Ascending aorta (tissue), 2 donors: ENCODE data around the gene ZFYVE28. TPM values are rescaled to one million over a fixed set of nuclear protein-coding genes. Genes with fewer than 3 reads are reported as not detected.

Experiments
- DNase-seq, 2 donors: peaks; one replicate each; pipeline ENCODE4 v3.0.0-alpha.2; 2019; ENCODE audit warnings: low spot score in 2 of 2
- H3K27ac ChIP-seq, 2 donors: fragments of 200-600 bp; sonication (generic); one replicate each; pipeline ENCODE4 v1.5.1; 2016 to 2017; ENCODE audit warnings: mild to moderate bottlenecking in 1 of 2
- H3K27me3 ChIP-seq: fragments of 200-600 bp; sonication (generic); one replicate; pipeline ENCODE4 v1.5.1; 2017
- H3K36me3 ChIP-seq, 2 donors: fragments of 200-600 bp; sonication (generic); one replicate each; pipeline ENCODE4 v1.5.1; 2016
- H3K4me1 ChIP-seq, 2 donors: fragments of 200-600 bp; sonication (generic); one replicate each; pipeline ENCODE4 v1.5.1; 2016 to 2017; ENCODE audit warnings: mild to moderate bottlenecking in 1 of 2
- H3K4me3 ChIP-seq, 2 donors: fragments of 200-600 bp; sonication (generic); one replicate each; pipeline ENCODE4 v1.5.1; 2016 to 2017; ENCODE audit warnings: mild to moderate bottlenecking in 1 of 2
- H3K9me3 ChIP-seq, 2 donors: fragments of 200-600 bp; sonication (generic); one replicate each; pipeline ENCODE4 v1.5.1; 2016
- CTCF ChIP-seq, 3 experiments: fragments of 200-600 bp in 2 of 3; fragments of 450-650 bp in 1 of 3; sonication (generic) in 2 of 3; IDR thresholded peaks; one replicate each; pipeline ENCODE4 v1.5.1; 2016 to 2019; ENCODE audit warnings: antibody characterized with exemption in 3 of 3, mild to moderate bottlenecking in 1 of 3, moderate library complexity in 1 of 3
- intact Hi-C: fragments of 100-400 bp; cut with DNase I; formaldehyde crosslinking; loops from one replicate; pipeline ENCODE4 v1.15.1; 2023
- total RNA-seq: library from RNA; depleted of rRNA; stranded (reverse); fragments of >200 nt; gene quantifications from one replicate; pipeline ENCODE4 v1.1.0, GENCODE V29; 2016

ZFYVE28 gene
- total RNA-seq, 1 donor from 2014 or later = 12.3 TPM

GRCh38 chr4:2397596-2398379, 20.7 kb downstream of the ZFYVE28 start:
- DNase-seq = no peak
- no peak overlapping the region for H3K4me3 ChIP-seq
- intact Hi-C loops = no loop called here

GRCh38 chr4:2396781-2397368, 21.6 kb downstream of the ZFYVE28 start:
- no peak for DNase-seq
- no peak overlapping the region for H3K27ac ChIP-seq
- no peaks in the 10 kb centered on the region for H3K27me3 ChIP-seq
- TF ChIP-seq CTCF (IDR thresholded peaks at IDR 0.05) = no peak
- intact Hi-C loops = no loop called here
- no peak overlapping the region for H3K4me3 ChIP-seq
- H3K36me3 ChIP-seq = no peaks in the 10 kb centered on the region
- H3K9me3 ChIP-seq = no peaks in the 10 kb centered on the region
- H3K4me1 ChIP-seq = peaks cover 2 to 3% of the 10 kb centered on the region in 2 donors

More at GRCh38 chr4:2397596-2398379, 20.7 kb downstream of the ZFYVE28 start:
- no peaks in the 10 kb centered on the region for H3K27me3 ChIP-seq
- no peak for TF ChIP-seq CTCF (IDR thresholded peaks at IDR 0.05)
- H3K36me3 ChIP-seq = no peaks in the 10 kb centered on the region
- no peaks in the 10 kb centered on the region for H3K9me3 ChIP-seq
- H3K4me1 ChIP-seq = peaks cover 2 to 10% of the 10 kb centered on the region in 2 donors
- no peak overlapping the region for H3K27ac ChIP-seq

GRCh38 chr4:2395584-2395983, 22.9 kb downstream of the ZFYVE28 start:
- intact Hi-C loops = no loop called here
- TF ChIP-seq CTCF (IDR thresholded peaks at IDR 0.05) = no peak
- no peaks in the 10 kb centered on the region for H3K4me1 ChIP-seq
- H3K4me3 ChIP-seq = no peak overlapping the region
- H3K9me3 ChIP-seq = no peaks in the 10 kb centered on the region
- H3K27me3 ChIP-seq = no peaks in the 10 kb centered on the region
- no peaks in the 10 kb centered on the region for H3K36me3 ChIP-seq
- DNase-seq = no peak
- H3K27ac ChIP-seq = no peak overlapping the region

- intact Hi-C loops = no loop called here
- Histone ChIP-seq H3K4me3 (no peak overlapping the region), H3K27ac (no peak overlapping the region), H3K27me3 (no peaks in the 10 kb centered on the region), H3K9me3 (no peaks in the 10 kb centered on the region), H3K36me3 (no peaks in the 10 kb centered on the region), H3K4me1 (no peaks in the 10 kb centered on the region)
- DNase-seq = no peak
- TF ChIP-seq CTCF (IDR thresholded peaks at IDR 0.05) = no peak
Measured at GRCh38 chr4:2395038-2395437, 23.4 kb downstream of the ZFYVE28 start.

- no peaks in the 10 kb centered on the region for H3K4me1 ChIP-seq
Measured at GRCh38 chr4:2394528-2394927, 23.9 kb downstream of the ZFYVE28 start.

More at GRCh38 chr4:2394528-2394927, 23.9 kb downstream of the ZFYVE28 start:
- Histone ChIP-seq H3K4me3 (no peak overlapping the region), H3K27ac (no peak overlapping the region), H3K27me3 (no peaks in the 10 kb centered on the region), H3K36me3 (no peaks in the 10 kb centered on the region), H3K9me3 (no peaks in the 10 kb centered on the region)
- no peak for DNase-seq
- TF ChIP-seq CTCF (IDR thresholded peaks at IDR 0.05) = no peak
- intact Hi-C loops = no loop called here
